IMR-90 (cell line): ENCODE measurements around the gene MMP24. TPM values are rescaled to one million over a fixed set of nuclear protein-coding genes. Genes with fewer than 3 reads are reported as not detected.

ENCODE experiments used
- ATAC-seq: fragments of 200-7000 bp; cut with Tn5 transposase; 2 replicates; pipeline ENCODE4 v1.9.1; 2020; ENCODE audit warnings: low read depth, mild to moderate bottlenecking, moderate library complexity
- BruUV-seq: library from RNA; stranded (reverse); fragments of 400-500 nt; replicated peaks from 2 replicates; lab custom pipeline; 2021; lab: Mats Ljungman, UMichigan
- CTCF ChIA-PET: fragments of 300-600 bp; formaldehyde crosslinking; extraction: SDS; loops from one replicate; lab custom pipeline; 2021; ENCODE audit warnings: antibody characterized with exemption; lab: Yijun Ruan, JAX
- POLR2A ChIA-PET: fragments of 300-600 bp; sonication (Branson Sonifier 250); formaldehyde crosslinking; loops from one replicate; lab custom pipeline; 2022; ENCODE audit warnings: antibody characterized with exemption; ENCODE audit not compliant: unreplicated experiment; lab: Charles Lee
- DNase-seq: peaks from one replicate; pipeline ENCODE4 v3.0.0; 2013
- H2AFZ ChIP-seq: replicated peaks from 2 replicates; pipeline ENCODE3; 2013; ENCODE audit warnings: low read length, mild to moderate bottlenecking; ENCODE audit not compliant: poor library complexity
- H2AK5ac ChIP-seq: 2 replicates; pipeline ENCODE4 v1.6.1; 2013; ENCODE audit warnings: low read depth, low read length, inconsistent platforms
- H2AK9ac ChIP-seq: replicated peaks from 2 replicates; pipeline ENCODE3; 2013; ENCODE audit warnings: mild to moderate bottlenecking, low read depth, low read length, moderate library complexity; ENCODE audit not compliant: poor library complexity
- H2BK120ac ChIP-seq: 2 replicates; pipeline ENCODE4 v1.6.1; 2013; ENCODE audit warnings: low read depth, low read length, inconsistent platforms
- H2BK15ac ChIP-seq: 3 replicates; pipeline ENCODE4 v1.6.1; 2013; ENCODE audit warnings: low read depth, low read length, inconsistent platforms
- H2BK20ac ChIP-seq: 2 replicates; pipeline ENCODE4 v1.6.1; 2013; ENCODE audit warnings: low read depth, mild to moderate bottlenecking, inconsistent platforms, low read length, moderate library complexity
- H2BK5ac ChIP-seq: 2 replicates; pipeline ENCODE4 v1.6.1; 2013; ENCODE audit warnings: mild to moderate bottlenecking, low read depth, low read length, inconsistent platforms; ENCODE audit not compliant: poor library complexity, severe bottlenecking
- H3K14ac ChIP-seq: replicated peaks from 2 replicates; pipeline ENCODE4 v1.6.1; 2013; ENCODE audit warnings: low read depth, low read length, inconsistent platforms
- H3K18ac ChIP-seq: 2 replicates; pipeline ENCODE4 v1.6.1; 2013; ENCODE audit warnings: low read depth, low read length, control low read depth
- H3K23ac ChIP-seq: 2 replicates; pipeline ENCODE4 v1.6.1; 2013; ENCODE audit warnings: low read depth, low read length, inconsistent platforms
- H3K27ac ChIP-seq: 2 replicates; pipeline ENCODE4 v1.5.1; 2013; ENCODE audit warnings: mild to moderate bottlenecking, control low read depth, low read length; ENCODE audit not compliant: insufficient read depth
- H3K27me3 ChIP-seq: 2 replicates; pipeline ENCODE4 v1.6.1; 2013; ENCODE audit warnings: low read length; ENCODE audit not compliant: control insufficient read depth, insufficient read depth
- H3K36me3 ChIP-seq: 2 replicates; pipeline ENCODE4 v1.6.1; 2013; ENCODE audit warnings: low read length, mixed read lengths; ENCODE audit not compliant: control insufficient read depth, insufficient read depth
- H3K4ac ChIP-seq: 2 replicates; pipeline ENCODE4 v1.6.1; 2013; ENCODE audit warnings: low read depth, low read length, inconsistent platforms
- H3K4me1 ChIP-seq: 2 replicates; pipeline ENCODE4 v1.6.1; 2013; ENCODE audit warnings: low read length, mixed read lengths; ENCODE audit not compliant: control insufficient read depth, insufficient read depth
- H3K4me2 ChIP-seq: 2 replicates; pipeline ENCODE4 v1.6.1; 2013; ENCODE audit warnings: low read depth, mild to moderate bottlenecking, control low read depth, low read length, moderate library complexity
- H3K4me3 ChIP-seq: 2 replicates; pipeline ENCODE4 v1.5.1; 2013; ENCODE audit warnings: low read depth, mild to moderate bottlenecking, control low read depth, low read length, moderate library complexity; ENCODE audit not compliant: insufficient read depth
- H3K56ac ChIP-seq: 2 replicates; pipeline ENCODE4 v1.6.1; 2013; ENCODE audit warnings: low read length, inconsistent platforms; ENCODE audit not compliant: insufficient read depth; ENCODE audit errors: extremely low read depth
- H3K79me1 ChIP-seq, 2 experiments: 2 replicates each; pipeline ENCODE4 v1.6.1; 2013; ENCODE audit warnings: low read length in 2 of 2, inconsistent platforms in 1 of 2, low read depth in 1 of 2
- H3K9ac ChIP-seq: 2 replicates; pipeline ENCODE4 v1.6.1; 2013; ENCODE audit warnings: low read depth, low read length, control low read depth
- H3K9me1 ChIP-seq: 2 replicates; pipeline ENCODE4 v1.6.1; 2013; ENCODE audit warnings: low read length, inconsistent platforms; ENCODE audit not compliant: insufficient read depth
- H3K9me3 ChIP-seq: 2 replicates; pipeline ENCODE4 v1.6.1; 2013; ENCODE audit warnings: low read length; ENCODE audit not compliant: control insufficient read depth, insufficient read depth
- H4K20me1 ChIP-seq: 2 replicates; pipeline ENCODE4 v1.6.1; 2013; ENCODE audit warnings: low read length, inconsistent platforms; ENCODE audit not compliant: insufficient read depth
- H4K5ac ChIP-seq: 2 replicates; pipeline ENCODE4 v1.6.1; 2013; ENCODE audit warnings: mild to moderate bottlenecking, low read depth, low read length, control low read depth
- H4K8ac ChIP-seq, 2 experiments: 2 replicates each; pipeline ENCODE4 v1.6.1; 2013; ENCODE audit warnings: low read depth in 2 of 2, low read length in 2 of 2, control low read depth in 1 of 2, inconsistent platforms in 1 of 2
- H4K91ac ChIP-seq: 2 replicates; pipeline ENCODE4 v1.6.1; 2013; ENCODE audit warnings: low read depth, low read length, inconsistent platforms; ENCODE audit not compliant: insufficient read depth
- BHLHE40 ChIP-seq: fragments of 150-350 bp; IDR thresholded peaks from 2 replicates; pipeline ENCODE4 v1.6.1; 2016; ENCODE audit warnings: mild to moderate bottlenecking, low read depth, low read length
- CEBPB ChIP-seq: IDR thresholded peaks from 2 replicates; pipeline ENCODE4 v1.6.1; 2012; ENCODE audit warnings: low read depth, low read length, improper control_type of control experiment
- CHD1 ChIP-seq: IDR thresholded peaks from 2 replicates; pipeline ENCODE4 v1.6.1; 2012; ENCODE audit warnings: low read depth, low read length, improper control_type of control experiment
- ELK1 ChIP-seq: fragments of 150-350 bp; IDR thresholded peaks from 2 replicates; pipeline ENCODE4 v1.6.1; 2016; ENCODE audit warnings: low read depth, mild to moderate bottlenecking, low read length, moderate library complexity, borderline replicate concordance
- FOS ChIP-seq: fragments of 150-350 bp; IDR thresholded peaks from 2 replicates; pipeline ENCODE4 v1.6.1; 2016; ENCODE audit warnings: low read depth, low read length
- MAFK ChIP-seq: IDR thresholded peaks from 2 replicates; pipeline ENCODE4 v1.6.1; 2012; ENCODE audit warnings: low read depth, low read length, improper control_type of control experiment
- MAZ ChIP-seq: IDR thresholded peaks from 2 replicates; pipeline ENCODE4 v1.6.1; 2012; ENCODE audit warnings: low read depth, mild to moderate bottlenecking, low read length, improper control_type of control experiment, moderate library complexity, borderline replicate concordance
- MXI1 ChIP-seq: IDR thresholded peaks from 2 replicates; pipeline ENCODE4 v1.6.1; 2012; ENCODE audit warnings: low read depth, mild to moderate bottlenecking, low read length, moderate library complexity, borderline replicate concordance
- NFE2L2 ChIP-seq: fragments of 150-350 bp; IDR thresholded peaks from 2 replicates; pipeline ENCODE4 v1.6.1; 2016; ENCODE audit warnings: low read depth, mild to moderate bottlenecking, low read length
- POLR2A ChIP-seq: IDR thresholded peaks from 2 replicates; pipeline ENCODE4 v1.6.1; 2012; ENCODE audit warnings: mild to moderate bottlenecking, low read depth, low read length
- RAD21 ChIP-seq: IDR thresholded peaks from 2 replicates; pipeline ENCODE4 v1.6.1; 2012; ENCODE audit warnings: low read length, improper control_type of control experiment
- SMC3 ChIP-seq: fragments of 150-350 bp; IDR thresholded peaks from 2 replicates; pipeline ENCODE4 v1.6.1; 2016; ENCODE audit warnings: low read depth, mild to moderate bottlenecking, antibody characterized with exemption, low read length, moderate library complexity
- USF2 ChIP-seq: fragments of 150-350 bp; IDR thresholded peaks from 2 replicates; pipeline ENCODE4 v1.6.1; 2017; ENCODE audit warnings: mild to moderate bottlenecking, antibody characterized with exemption, low read length, low read depth
- WGBS, 2 experiments: methylation state at CpG; one replicate each; pipeline versions ENCODE4 v1.1.5 to v1.1.7; 2013; ENCODE audit warnings: missing lambda C conversion rate in 2 of 2; ENCODE audit not compliant: insufficient read length in 1 of 2; ENCODE audit errors: extremely low coverage in 2 of 2; 5-methylcytosine and 5-hydroxymethylcytosine counted together
- dilution Hi-C: fragments of 300-500 bp; cut with HindIII; formaldehyde crosslinking; loops from one replicate; pipeline ENCODE4 v1.14.3; 2018; ENCODE audit warnings: low sequenced_read_pairs; ENCODE audit not compliant: unreplicated experiment
- in situ Hi-C: fragments of 300-500 bp; cut with MboI; formaldehyde crosslinking; loops from 3 replicates; pipeline ENCODE4 v1.14.3; 2019; ENCODE audit warnings: low sequenced_read_pairs, inconsistent platforms, mixed read lengths
- intact Hi-C: fragments of 100-400 bp; cut with micrococcal nuclease; formaldehyde crosslinking; loops from 2 replicates; pipeline ENCODE4 v1.10.0; 2022
- polyA plus RNA-seq, 3 experiments: library from polyadenylated mRNA; depleted of rRNA; stranded (reverse); fragments of >200 nt; gene quantifications; 2 replicates each; pipeline ENCODE4 v1.2.3, GENCODE V29; 2012; ENCODE audit warnings: low replicate concordance in 1 of 3
- total RNA-seq: library from RNA; depleted of rRNA; stranded (reverse); fragments of >200 nt; gene quantifications from 2 replicates; pipeline ENCODE4 v1.2.3, GENCODE V29; 2012

MMP24 gene
- total and polyA plus RNA-seq, 2 of the 4 experiments (the other 2 are of a cell fraction), result 0.36 to 0.79 TPM

GRCh38 chr20:35200267-35200666, 26.2 kb upstream of the MMP24 start:
- dilution Hi-C loops, result no loop called here
- no peaks in the 10 kb centered on the region for H3K79me1 ChIP-seq
- no peaks in the 10 kb centered on the region for H3K36me3 ChIP-seq
- H2AFZ ChIP-seq, result no peak overlapping the region
- TF ChIP-seq RAD21 (no peak), FOS (peak; percentile 93), BHLHE40 (peak; percentile 45; the same call in 1 of the 2 replicates), MXI1 (no peak), CHD1 (no peak), POLR2A (no peak), CEBPB (peak; percentile 84), MAFK (no peak), NFE2L2 (no peak), MAZ (no peak), USF2 (no peak), SMC3 (no peak), ELK1 (no peak)
- H2BK120ac ChIP-seq, result no peak overlapping the region
- H2BK5ac ChIP-seq, result peak overlapping the region; percentile 65
- H3K9me1 ChIP-seq, result no peaks in the 10 kb centered on the region
- H3K27ac ChIP-seq, result no peak overlapping the region
- no TSS peak for BruUV-seq
- no peaks in the 10 kb centered on the region for H3K27me3 ChIP-seq
- intact Hi-C loops, result loop anchor here (10.0 kb wide), 1 partner anchor 325 kb away; the partner anchor contains the start of genes ACSS2 and GGT7
- peaks cover 2% of the 10 kb centered on the region; the same call in 1 of the 2 replicates for H3K4me1 ChIP-seq
- H3K23ac ChIP-seq, result no peak overlapping the region
- no peak overlapping the region for H2AK5ac ChIP-seq
- CTCF ChIA-PET, result no interaction called here
- no peak overlapping the region for H3K18ac ChIP-seq
- H2BK20ac ChIP-seq, result no peak overlapping the region
- 0 out of 2 replicates have a peak, but pooled peaks cover 4% of the 10 kb centered on the region for H4K20me1 ChIP-seq
- H3K14ac ChIP-seq, result no peak overlapping the region
- ATAC-seq, result peak; percentile 93
- no peak overlapping the region for H2AK9ac ChIP-seq
- H3K4me3 ChIP-seq, result no peak overlapping the region
- peak overlapping the region; percentile 32; the same call in 1 of the 2 replicates for H3K4me2 ChIP-seq
- DNase-seq, result peak; percentile 87
- no peak overlapping the region for H4K8ac ChIP-seq
- no peak overlapping the region for H4K5ac ChIP-seq
- peaks cover 15% of the 10 kb centered on the region for H3K9me3 ChIP-seq
- WGBS, 2 experiments, result no CpG with 5 or more reads among the region's 1 CpG
- in situ Hi-C loops, result loop anchor here (10.0 kb wide), 1 partner anchor 55 kb away; the partner anchor contains the start of gene EDEM2
- no peak overlapping the region for H2BK15ac ChIP-seq
- H3K4ac ChIP-seq, result no peak overlapping the region
- POLR2A ChIA-PET, result no interaction called here
- no peak overlapping the region for H3K56ac ChIP-seq
- H4K91ac ChIP-seq, result no peak overlapping the region
- no peak overlapping the region for H3K9ac ChIP-seq
